Measurements from ENCODE around the gene IGSF6.
"Not testable (repeated sequence)": the region's sequence is repeated elsewhere in the genome, so short reads cannot be mapped to it uniquely, and the experiment has no call there.

IGSF6 gene

DNA sequence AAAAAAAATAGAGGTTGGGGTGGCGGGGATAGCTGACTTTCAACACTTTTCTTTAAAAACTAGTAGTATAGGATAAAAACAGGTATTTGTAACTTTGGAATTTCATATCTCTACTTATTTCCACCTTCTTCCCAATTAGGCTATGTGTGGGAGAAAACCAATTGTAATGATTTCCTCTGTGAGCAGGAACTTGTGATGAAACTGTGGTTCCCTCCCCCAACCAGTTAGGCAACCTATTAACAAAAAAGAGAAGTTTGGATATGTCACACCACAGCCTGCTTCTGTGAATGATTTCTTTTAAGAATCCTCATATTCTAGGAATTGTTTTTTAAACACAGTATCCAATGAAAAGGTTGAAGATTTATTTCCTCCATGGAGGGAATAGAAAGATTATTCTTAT lies 1.9 kb downstream of the IGSF6 start:
- Histone ChIP-seq H3K4me1 (ENCODE audit: insufficient read depth, poor library complexity, severe bottlenecking) (no peaks in the 10 kb centered on the region), H3K27me3 (ENCODE audit: insufficient read depth, poor library complexity, severe bottlenecking) (no peaks in the 10 kb centered on the region), H3K9me3 (ENCODE audit: severe bottlenecking) (no peaks in the 10 kb centered on the region), H3K4me3 (ENCODE audit: severe bottlenecking) (no peak overlapping the region), H3K36me3 (ENCODE audit: low read depth) (peaks cover 5% of the 10 kb centered on the region), H3K27ac (ENCODE audit: poor library complexity, severe bottlenecking) (no peak overlapping the region)
- DNase-seq (ENCODE audit: low spot score) (no peak), ATAC-seq (ENCODE audit: low read depth) (no peak)
- TF ChIP-seq, protein P1, sequence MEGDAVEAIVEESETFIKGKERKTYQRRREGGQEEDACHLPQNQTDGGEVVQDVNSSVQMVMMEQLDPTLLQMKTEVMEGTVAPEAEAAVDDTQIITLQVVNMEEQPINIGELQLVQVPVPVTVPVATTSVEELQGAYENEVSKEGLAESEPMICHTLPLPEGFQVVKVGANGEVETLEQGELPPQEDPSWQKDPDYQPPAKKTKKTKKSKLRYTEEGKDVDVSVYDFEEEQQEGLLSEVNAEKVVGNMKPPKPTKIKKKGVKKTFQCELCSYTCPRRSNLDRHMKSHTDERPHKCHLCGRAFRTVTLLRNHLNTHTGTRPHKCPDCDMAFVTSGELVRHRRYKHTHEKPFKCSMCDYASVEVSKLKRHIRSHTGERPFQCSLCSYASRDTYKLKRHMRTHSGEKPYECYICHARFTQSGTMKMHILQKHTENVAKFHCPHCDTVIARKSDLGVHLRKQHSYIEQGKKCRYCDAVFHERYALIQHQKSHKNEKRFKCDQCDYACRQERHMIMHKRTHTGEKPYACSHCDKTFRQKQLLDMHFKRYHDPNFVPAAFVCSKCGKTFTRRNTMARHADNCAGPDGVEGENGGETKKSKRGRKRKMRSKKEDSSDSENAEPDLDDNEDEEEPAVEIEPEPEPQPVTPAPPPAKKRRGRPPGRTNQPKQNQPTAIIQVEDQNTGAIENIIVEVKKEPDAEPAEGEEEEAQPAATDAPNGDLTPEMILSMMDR (IDR thresholded peaks at IDR 0.05; ENCODE audit: poor library complexity, severe bottlenecking) = no peak

DNA sequence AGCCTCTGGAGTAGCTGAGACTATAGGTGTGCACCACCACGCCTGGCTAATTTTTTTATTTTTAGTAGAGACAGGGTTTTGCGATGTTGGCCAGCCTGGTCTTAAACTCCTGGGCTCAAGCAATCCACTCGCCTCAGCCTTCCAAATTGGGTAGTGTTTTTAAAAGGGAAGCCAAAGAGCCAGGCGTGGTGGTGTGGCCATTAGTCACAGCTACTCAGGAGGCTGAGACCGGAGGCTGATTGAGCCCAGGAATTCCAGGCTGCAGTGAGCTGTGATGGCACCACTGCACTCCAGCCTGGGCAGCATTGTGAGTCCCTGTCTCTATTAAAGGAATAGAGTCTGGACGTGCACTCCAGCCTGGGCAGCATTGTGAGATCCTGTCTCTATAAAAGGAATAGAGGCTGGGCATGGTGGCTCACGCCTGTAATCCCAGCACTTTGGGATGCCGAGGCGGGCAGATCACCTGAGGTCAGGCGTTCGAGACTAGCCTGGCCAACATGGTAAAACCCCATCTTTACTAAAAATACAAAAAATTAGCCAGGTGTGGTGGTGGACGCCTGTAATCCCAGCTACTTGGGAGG lies 2.5 kb downstream of the IGSF6 start:
- not testable (repeated sequence) for DNase-seq (ENCODE audit: low spot score); H3K9me3 ChIP-seq (ENCODE audit: severe bottlenecking); H3K4me1 ChIP-seq (ENCODE audit: insufficient read depth, poor library complexity, severe bottlenecking); H3K4me3 ChIP-seq (ENCODE audit: severe bottlenecking); ATAC-seq (ENCODE audit: low read depth); H3K27me3 ChIP-seq (ENCODE audit: insufficient read depth, poor library complexity, severe bottlenecking); H3K36me3 ChIP-seq (ENCODE audit: low read depth); H3K27ac ChIP-seq (ENCODE audit: poor library complexity, severe bottlenecking)

DNA sequence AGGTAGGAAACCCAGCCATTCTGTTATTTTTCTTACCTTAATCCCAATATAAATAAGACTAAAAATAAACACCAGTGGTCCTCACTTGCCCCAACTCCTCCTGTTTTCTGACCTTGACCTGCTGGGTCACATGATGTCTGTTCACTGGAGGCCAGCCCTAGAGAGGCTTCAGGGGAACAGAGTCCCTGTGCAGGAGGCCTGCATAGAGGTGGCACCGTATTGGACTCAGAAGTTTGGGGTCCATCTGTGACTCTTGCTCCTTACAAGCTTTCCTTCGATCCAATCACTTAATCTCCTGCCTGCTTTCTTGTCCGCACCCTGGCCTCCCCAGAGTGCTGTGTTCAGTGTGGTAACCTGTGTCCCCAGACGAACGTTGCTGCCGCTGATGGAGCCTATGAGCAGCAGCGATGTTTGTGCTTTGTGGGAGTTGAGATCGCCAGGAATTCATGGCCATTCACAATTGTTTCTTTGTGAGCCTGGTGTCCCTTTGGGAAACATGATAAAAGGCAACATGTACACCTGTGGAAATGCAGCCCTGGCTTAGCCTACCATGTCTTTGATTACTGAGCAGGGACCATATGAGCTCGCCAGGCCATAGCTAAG lies 4.7 kb downstream of the IGSF6 start:
- no peaks in the 10 kb centered on the region for H3K4me1 ChIP-seq (ENCODE audit: insufficient read depth, poor library complexity, severe bottlenecking)
- H3K27ac ChIP-seq (ENCODE audit: poor library complexity, severe bottlenecking) = no peak overlapping the region
- DNase-seq (ENCODE audit: low spot score) (no peak), ATAC-seq (ENCODE audit: low read depth) (no peak)
- no peaks in the 10 kb centered on the region for H3K9me3 ChIP-seq (ENCODE audit: severe bottlenecking)
- TF ChIP-seq, protein P1 (IDR thresholded peaks at IDR 0.05; ENCODE audit: poor library complexity, severe bottlenecking) = no peak
- H3K27me3 ChIP-seq (ENCODE audit: insufficient read depth, poor library complexity, severe bottlenecking) = no peaks in the 10 kb centered on the region
- peaks cover 12% of the 10 kb centered on the region for H3K36me3 ChIP-seq (ENCODE audit: low read depth)
- no peak overlapping the region for H3K4me3 ChIP-seq (ENCODE audit: severe bottlenecking)

DNA sequence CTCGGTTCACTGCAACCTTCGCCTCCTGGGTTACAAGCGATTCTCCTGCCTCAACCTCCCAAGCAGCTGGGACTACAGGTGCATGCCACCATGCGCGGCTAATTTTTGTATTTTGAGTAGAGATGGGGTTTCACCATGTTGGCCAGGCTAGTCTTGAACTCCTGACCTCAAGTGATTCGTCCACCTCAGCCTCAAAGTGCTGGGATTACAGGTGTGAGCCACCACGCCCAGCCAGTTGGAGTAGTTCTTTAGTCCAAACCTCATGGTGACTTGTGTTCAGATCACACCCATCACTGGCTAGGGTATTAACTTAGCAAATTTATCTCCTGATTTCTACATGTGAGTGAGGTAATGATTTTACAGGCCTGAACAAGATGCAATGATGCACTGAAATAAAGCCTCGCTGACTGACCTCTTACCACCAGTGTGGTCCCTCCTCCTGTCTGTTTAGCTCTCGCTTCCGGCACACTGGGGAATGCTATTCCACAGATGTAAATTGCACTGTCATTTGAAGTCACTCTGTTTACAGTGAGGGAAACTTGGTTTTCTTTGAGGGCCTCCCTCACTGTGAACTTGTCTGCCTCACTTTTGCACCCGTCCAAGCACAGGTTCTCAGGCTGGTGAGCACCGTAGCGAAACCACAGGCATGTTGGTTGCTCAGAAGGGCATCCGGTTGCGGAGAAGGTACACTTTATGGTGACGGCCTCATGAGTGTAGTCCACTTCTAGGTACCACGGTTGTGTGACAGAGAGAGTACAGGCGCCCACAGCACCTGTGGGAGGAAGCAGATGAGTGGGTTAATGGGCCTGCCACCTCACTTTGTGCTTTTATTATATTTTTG lies 5.5 kb downstream of the IGSF6 start:
- no peak for DNase-seq (ENCODE audit: low spot score)
- H3K27me3 ChIP-seq (ENCODE audit: insufficient read depth, poor library complexity, severe bottlenecking) = no peaks in the 10 kb centered on the region
- no peak overlapping the region for H3K27ac ChIP-seq (ENCODE audit: poor library complexity, severe bottlenecking)
- H3K9me3 ChIP-seq (ENCODE audit: severe bottlenecking) = no peaks in the 10 kb centered on the region
- H3K4me3 ChIP-seq (ENCODE audit: severe bottlenecking) = no peak overlapping the region
- TF ChIP-seq, protein P1 (IDR thresholded peaks at IDR 0.05; ENCODE audit: poor library complexity, severe bottlenecking) = no peak
- no peaks in the 10 kb centered on the region for H3K4me1 ChIP-seq (ENCODE audit: insufficient read depth, poor library complexity, severe bottlenecking)
- peaks cover 15% of the 10 kb centered on the region for H3K36me3 ChIP-seq (ENCODE audit: low read depth)
- no peak for ATAC-seq (ENCODE audit: low read depth)

DNA sequence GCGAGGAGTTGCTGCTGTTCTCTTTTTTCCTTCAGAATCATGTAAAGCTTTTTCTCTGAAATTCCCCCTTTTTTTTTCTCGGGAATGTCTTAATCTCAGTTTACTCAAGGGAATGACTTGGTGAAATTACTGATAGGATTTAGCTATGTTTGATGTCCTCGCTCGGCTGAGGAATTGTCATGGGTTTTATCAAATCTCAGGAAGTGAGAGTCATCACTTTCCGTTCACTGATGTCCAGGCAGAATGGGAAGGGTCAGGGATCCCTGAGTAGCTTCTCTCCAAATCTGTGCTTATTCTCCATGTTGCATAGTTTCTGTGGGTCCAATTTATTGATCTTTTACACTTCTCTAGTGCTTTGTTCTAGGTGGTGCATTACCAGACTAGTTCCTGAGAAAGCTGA lies 6.3 kb downstream of the IGSF6 start:
- no peak overlapping the region for H3K4me3 ChIP-seq (ENCODE audit: severe bottlenecking)
- no peak for DNase-seq (ENCODE audit: low spot score)
- H3K27me3 ChIP-seq (ENCODE audit: insufficient read depth, poor library complexity, severe bottlenecking) = no peaks in the 10 kb centered on the region
- no peak overlapping the region for H3K27ac ChIP-seq (ENCODE audit: poor library complexity, severe bottlenecking)
- ATAC-seq (ENCODE audit: low read depth) = no peak
- H3K9me3 ChIP-seq (ENCODE audit: severe bottlenecking) = no peaks in the 10 kb centered on the region
- no peaks in the 10 kb centered on the region for H3K4me1 ChIP-seq (ENCODE audit: insufficient read depth, poor library complexity, severe bottlenecking)
- H3K36me3 ChIP-seq (ENCODE audit: low read depth) = peaks cover 15% of the 10 kb centered on the region
- TF ChIP-seq, protein P1 (IDR thresholded peaks at IDR 0.05; ENCODE audit: poor library complexity, severe bottlenecking) = no peak
